H1 (cell line): ENCODE data around the gene GAK. TPM values are rescaled to one million over a fixed set of nuclear protein-coding genes. Genes with fewer than 3 reads are reported as not detected.

Experiments used
- CBX5 ChIP-seq: fragments of 300-800, 300-1000 bp; sonication (generic); IDR thresholded peaks from 2 replicates; pipeline ENCODE4 v1.7.1; 2016; ENCODE audit warnings: antibody characterized with exemption, low read length, low read depth
- EZH2 ChIP-seq: fragments of 200-600 bp; sonication (generic); IDR thresholded peaks from 2 replicates; pipeline ENCODE4 v1.7.1; 2012; ENCODE audit warnings: low read depth, mild to moderate bottlenecking, moderate library complexity, low read length, inconsistent platforms; ENCODE audit not compliant: severe bottlenecking
- TCF12 ChIP-seq: IDR thresholded peaks from 2 replicates; pipeline ENCODE4 v1.6.1; 2011; ENCODE audit warnings: low read depth, mild to moderate bottlenecking, low read length
- YY1 ChIP-seq: IDR thresholded peaks from 2 replicates; pipeline ENCODE4 v1.6.1; 2011; ENCODE audit warnings: low read depth, mild to moderate bottlenecking, low read length
- polyA plus RNA-seq, 7 experiments: library from polyadenylated mRNA; depleted of rRNA in 3 of 7; stranded (reverse) in 5 of 7; unstranded in 2 of 7; fragments of >200 nt in 5 of 7; fragments of 200-250 nt in 2 of 7; gene quantifications; 1 replicate in 5 of 7; 2 replicates in 1 of 7; 4 replicates in 1 of 7; pipeline versions ENCODE4 v1.2.1 to v1.2.3, GENCODE V29; 2011 to 2013; ENCODE audit warnings: missing spikeins in 2 of 7, mixed read lengths in 2 of 7
- total RNA-seq: library from RNA; stranded (reverse); fragmentation: NEBNext Ultra II Directional; extraction: Animal tissue kit (Norgen Biotek cat#: 25700); gene quantifications from 2 replicates; pipeline ENCODE4 v1.2.1, GENCODE V29; 2021
- TF ChIP-seq, protein P1 (sequence below): IDR thresholded peaks from 2 replicates; pipeline ENCODE4 v1.6.1; 2012; ENCODE audit warnings: low read length, inconsistent platforms

Gene GAK
- total and polyA plus RNA-seq, 2 of the 8 experiments (the other 6 are each of a cell fraction or from before 2014, with no cell fraction given), result 31.5 to 70.8 TPM

GRCh38 chr4:864456-865120 lies 67.5 kb downstream of the GAK start (continued):
- TF ChIP-seq, protein P1, sequence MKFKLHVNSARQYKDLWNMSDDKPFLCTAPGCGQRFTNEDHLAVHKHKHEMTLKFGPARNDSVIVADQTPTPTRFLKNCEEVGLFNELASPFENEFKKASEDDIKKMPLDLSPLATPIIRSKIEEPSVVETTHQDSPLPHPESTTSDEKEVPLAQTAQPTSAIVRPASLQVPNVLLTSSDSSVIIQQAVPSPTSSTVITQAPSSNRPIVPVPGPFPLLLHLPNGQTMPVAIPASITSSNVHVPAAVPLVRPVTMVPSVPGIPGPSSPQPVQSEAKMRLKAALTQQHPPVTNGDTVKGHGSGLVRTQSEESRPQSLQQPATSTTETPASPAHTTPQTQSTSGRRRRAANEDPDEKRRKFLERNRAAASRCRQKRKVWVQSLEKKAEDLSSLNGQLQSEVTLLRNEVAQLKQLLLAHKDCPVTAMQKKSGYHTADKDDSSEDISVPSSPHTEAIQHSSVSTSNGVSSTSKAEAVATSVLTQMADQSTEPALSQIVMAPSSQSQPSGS, result no peak
- TF ChIP-seq EZH2, result no peak
- TF ChIP-seq TCF12, result no peak
- no peak for TF ChIP-seq CBX5
- no peak for TF ChIP-seq YY1
